GM11168 (cell line): ENCODE results near the gene TBC1D20.

Experiments used
- in situ Hi-C: fragments of 300-500 bp; cut with MboI; formaldehyde crosslinking; loops from one replicate; pipeline ENCODE4 v1.12.0; 2022; ENCODE audit warnings: low sequenced_read_pairs; ENCODE audit not compliant: unreplicated experiment

TBC1D20 gene

GRCh38 chr20:427401-427800, 34.9 kb downstream of the TBC1D20 start:
- in situ Hi-C loops, result no loop called here

GRCh38 chr20:426566-426965, 35.8 kb downstream of the TBC1D20 start:
- in situ Hi-C loops, result no loop called here

GRCh38 chr20:421685-422250, 40.6 kb downstream of the TBC1D20 start:
- in situ Hi-C loops, result no loop called here

- in situ Hi-C loops, result no loop called here
These were observed 41.4 kb downstream of the TBC1D20 start for GRCh38 chr20:420721-421574.

GRCh38 chr20:420166-420620, 42.1 kb downstream of the TBC1D20 start:
- in situ Hi-C loops, result no loop called here

GRCh38 chr20:419556-420165, 42.7 kb downstream of the TBC1D20 start:
- in situ Hi-C loops, result no loop called here

GRCh38 chr20:418858-419365, 43.4 kb downstream of the TBC1D20 start:
- in situ Hi-C loops, result no loop called here

GRCh38 chr20:417801-418342, 44.5 kb downstream of the TBC1D20 start:
- in situ Hi-C loops, result no loop called here

GRCh38 chr20:416950-417800, 45.2 kb downstream of the TBC1D20 start:
- in situ Hi-C loops, result no loop called here

GRCh38 chr20:415820-416322, 46.5 kb downstream of the TBC1D20 start:
- in situ Hi-C loops, result no loop called here

GRCh38 chr20:414161-414560, 48.2 kb downstream of the TBC1D20 start:
- in situ Hi-C loops, result no loop called here

GRCh38 chr20:412081-412480, 50.3 kb downstream of the TBC1D20 start:
- in situ Hi-C loops, result no loop called here

- in situ Hi-C loops, result no loop called here
These were observed 52.4 kb downstream of the TBC1D20 start for GRCh38 chr20:409697-410559.

GRCh38 chr20:408843-409696, 53.3 kb downstream of the TBC1D20 start:
- in situ Hi-C loops, result no loop called here

- in situ Hi-C loops, result no loop called here
These were observed 54.1 kb downstream of the TBC1D20 start, which contains the start of gene RBCK1 for GRCh38 chr20:407953-408842. TSS of gene RBCK1 (plus strand) at chr20:408299. CDS start at chr20:408758, 459 bp downstream.

- in situ Hi-C loops, result no loop called here
These were observed 55.0 kb downstream of the TBC1D20 start for GRCh38 chr20:407133-407952.
